ENCODE measurements around the gene HIPK1. TPM values are rescaled to one million over a fixed set of nuclear protein-coding genes. Genes with fewer than 3 reads are reported as not detected.

The HIPK1 gene
- total RNA-seq, 1 donor from 2014 or later: 53.4 TPM

- peaks cover 8% of the 10 kb centered on the region for H3K4me1 Mint-ChIP-seq
- TF ChIP-seq CTCF (conservative IDR thresholded peaks at IDR 0.05): no peak
- no peak for DNase-seq (ENCODE audit: low read depth, low spot score)
- no peaks in the 10 kb centered on the region for H3K36me3 Mint-ChIP-seq (ENCODE audit: low read depth)
- no peaks in the 10 kb centered on the region for H3K9me3 Mint-ChIP-seq
- H3K27me3 Mint-ChIP-seq (ENCODE audit: low read depth): no peaks in the 10 kb centered on the region
- H3K27ac Mint-ChIP-seq (ENCODE audit: unreplicated experiment): no peak overlapping the region
- no peak overlapping the region for H3K4me3 Mint-ChIP-seq
Observed at GRCh38 chr1:114025609-114026401, 96.7 kb downstream of the HIPK1 start.

GRCh38 chr1:114026797-114027196 lies 97.7 kb downstream of the HIPK1 start:
- no peak for DNase-seq (ENCODE audit: low read depth, low spot score)
- Mint-ChIP-seq H3K36me3 (ENCODE audit: low read depth) (no peaks in the 10 kb centered on the region), H3K9me3 (no peaks in the 10 kb centered on the region), H3K4me1 (peaks cover 8% of the 10 kb centered on the region), H3K4me3 (no peak overlapping the region), H3K27me3 (ENCODE audit: low read depth) (no peaks in the 10 kb centered on the region), H3K27ac (ENCODE audit: unreplicated experiment) (no peak overlapping the region)
- TF ChIP-seq CTCF (conservative IDR thresholded peaks at IDR 0.05): no peak

Other genes with a start within 250 kb of the HIPK1 start
- gene PHTF1, start 169.8 kb upstream of the HIPK1 start, total RNA-seq: 48.5 and 50.2 TPM in 2 replicates
- gene RSBN1, start 116.8 kb upstream of the HIPK1 start, total RNA-seq: 26.8 and 31.1 TPM in 2 replicates
- not detected in 2 replicates for gene PTPN22, start 57.6 kb upstream of the HIPK1 start, total RNA-seq
- 0.71 and 0.84 TPM in 2 replicates for gene BCL2L15, start 41.7 kb upstream of the HIPK1 start, total RNA-seq
- 23.6 and 25.3 TPM in 2 replicates for gene AP4B1, start 24.5 kb upstream of the HIPK1 start, total RNA-seq
- gene DCLRE1B, start 24.0 kb upstream of the HIPK1 start, total RNA-seq: 21.4 and 21.5 TPM in 2 replicates
- gene OLFML3, start 50.1 kb downstream of the HIPK1 start, total RNA-seq: 4.3 and 6.1 TPM in 2 replicates
- 3.1 and 3.5 TPM in 2 replicates for gene SYT6, start 224.5 kb downstream of the HIPK1 start, total RNA-seq

All from neural crest cell (in vitro differentiated cells).